ENCODE measurements around the gene TMEM19. TPM values are rescaled to one million over a fixed set of nuclear protein-coding genes. Genes with fewer than 3 reads are reported as not detected.
"Not testable (repeated sequence)": the region's sequence is repeated elsewhere in the genome, so short reads cannot be mapped to it uniquely, and the experiment has no call there.

Gene TMEM19
- total RNA-seq, 1 donor from 2014 or later = 36.0 TPM

GRCh38 chr12:71685312-71685906 lies 473 bp upstream of the TMEM19 start:
- Histone ChIP-seq H3K4me1 (ENCODE audit: control insufficient read depth in 3 of 3, insufficient read depth in 3 of 3, low read length in 3 of 3) (peaks cover 12 to 16% (median 15%) of the 10 kb centered on the region in 3 donors), H3K4me3 (ENCODE audit: low read length in 3 of 3) (peak overlapping the region; percentile 86 to 96 (median 90)), H3K9ac (ENCODE audit: low read depth in 1 of 3, low read length in 3 of 3) (peak overlapping the region; percentile 88 to 92 (median 91)), H3K36me3 (ENCODE audit: control insufficient read depth in 3 of 3, insufficient read depth in 3 of 3, low read length in 3 of 3) (no peaks in the 10 kb centered on the region), H3K27me3 (ENCODE audit: control insufficient read depth in 3 of 3, insufficient read depth in 3 of 3, low read length in 3 of 3) (no peaks in the 10 kb centered on the region), H3K9me3 (ENCODE audit: control insufficient read depth in 3 of 3, low read length in 3 of 3) (no peaks in the 10 kb centered on the region), H3K27ac (ENCODE audit: low read depth, low read length) (peak overlapping the region; percentile 82)

GRCh38 chr12:71686658-71687025 lies 760 bp downstream of the TMEM19 start:
- Histone ChIP-seq H3K9ac (ENCODE audit: low read depth in 1 of 3, low read length in 3 of 3) (peak overlapping the region; percentile 86 to 92 (median 88)), H3K9me3 (ENCODE audit: control insufficient read depth in 3 of 3, low read length in 3 of 3) (no peaks in the 10 kb centered on the region), H3K27ac (ENCODE audit: low read depth, low read length) (peak overlapping the region; percentile 82), H3K27me3 (ENCODE audit: control insufficient read depth in 3 of 3, insufficient read depth in 3 of 3, low read length in 3 of 3) (no peaks in the 10 kb centered on the region), H3K36me3 (ENCODE audit: control insufficient read depth in 3 of 3, insufficient read depth in 3 of 3, low read length in 3 of 3) (no peaks in the 10 kb centered on the region), H3K4me1 (ENCODE audit: control insufficient read depth in 3 of 3, insufficient read depth in 3 of 3, low read length in 3 of 3) (peaks cover 14 to 19% (median 17%) of the 10 kb centered on the region in 3 donors), H3K4me3 (ENCODE audit: low read length in 3 of 3) (peak overlapping the region; percentile 86 to 96 (median 90))

GRCh38 chr12:71687172-71687571 lies 1.3 kb downstream of the TMEM19 start:
- Histone ChIP-seq H3K4me3 (ENCODE audit: low read length in 3 of 3) (peak overlapping the region; percentile 86 to 96 (median 90)), H3K4me1 (ENCODE audit: control insufficient read depth in 3 of 3, insufficient read depth in 3 of 3, low read length in 3 of 3) (peaks cover 18 to 22% (median 22%) of the 10 kb centered on the region in 3 donors), H3K9ac (ENCODE audit: low read depth in 1 of 3, low read length in 3 of 3) (peak overlapping the region; percentile 86 to 92 (median 88))
- H3K27ac ChIP-seq (ENCODE audit: low read depth, low read length); H3K9me3 ChIP-seq (ENCODE audit: control insufficient read depth in 3 of 3, low read length in 3 of 3); H3K27me3 ChIP-seq (ENCODE audit: control insufficient read depth in 3 of 3, insufficient read depth in 3 of 3, low read length in 3 of 3); H3K36me3 ChIP-seq (ENCODE audit: control insufficient read depth in 3 of 3, insufficient read depth in 3 of 3, low read length in 3 of 3): not testable (repeated sequence)

GRCh38 chr12:71688961-71689570 lies 3.2 kb downstream of the TMEM19 start:
- Histone ChIP-seq H3K9me3 (ENCODE audit: control insufficient read depth in 3 of 3, low read length in 3 of 3) (no peaks in the 10 kb centered on the region), H3K4me1 (ENCODE audit: control insufficient read depth in 3 of 3, insufficient read depth in 3 of 3, low read length in 3 of 3) (peaks cover 22 to 24% (median 22%) of the 10 kb centered on the region in 3 donors), H3K36me3 (ENCODE audit: control insufficient read depth in 3 of 3, insufficient read depth in 3 of 3, low read length in 3 of 3) (no peaks in the 10 kb centered on the region), H3K27me3 (ENCODE audit: control insufficient read depth in 3 of 3, insufficient read depth in 3 of 3, low read length in 3 of 3) (no peaks in the 10 kb centered on the region), H3K4me3 (ENCODE audit: low read length in 3 of 3) (peak overlapping the region in 1 of 3 donors; percentile 27), H3K27ac (ENCODE audit: low read depth, low read length) (no peak overlapping the region), H3K9ac (ENCODE audit: low read depth in 1 of 3, low read length in 3 of 3) (peak overlapping the region in 1 of 3 donors; percentile 54)

GRCh38 chr12:71691504-71692129 lies 5.7 kb downstream of the TMEM19 start:
- H3K9ac ChIP-seq (ENCODE audit: low read depth in 1 of 3, low read length in 3 of 3) = peak overlapping the region in 2 of 3 donors; percentile 24 to 55
- no peaks in the 10 kb centered on the region for H3K9me3 ChIP-seq (ENCODE audit: control insufficient read depth in 3 of 3, low read length in 3 of 3)
- peaks cover 28 to 32% (median 29%) of the 10 kb centered on the region in 3 donors for H3K4me1 ChIP-seq (ENCODE audit: control insufficient read depth in 3 of 3, insufficient read depth in 3 of 3, low read length in 3 of 3)
- no peaks in the 10 kb centered on the region for H3K27me3 ChIP-seq (ENCODE audit: control insufficient read depth in 3 of 3, insufficient read depth in 3 of 3, low read length in 3 of 3)
- H3K36me3 ChIP-seq (ENCODE audit: control insufficient read depth in 3 of 3, insufficient read depth in 3 of 3, low read length in 3 of 3) = no peaks in the 10 kb centered on the region
- H3K27ac ChIP-seq (ENCODE audit: low read depth, low read length) = no peak overlapping the region
- H3K4me3 ChIP-seq (ENCODE audit: low read length in 3 of 3) = peak overlapping the region in 1 of 3 donors; percentile 21

- H3K4me3 ChIP-seq (ENCODE audit: low read length in 3 of 3) = no peak overlapping the region
- peaks cover 17 to 23% (median 20%) of the 10 kb centered on the region in 3 donors for H3K4me1 ChIP-seq (ENCODE audit: control insufficient read depth in 3 of 3, insufficient read depth in 3 of 3, low read length in 3 of 3)
- no peaks in the 10 kb centered on the region for H3K9me3 ChIP-seq (ENCODE audit: control insufficient read depth in 3 of 3, low read length in 3 of 3)
- H3K9ac ChIP-seq (ENCODE audit: low read depth in 1 of 3, low read length in 3 of 3) = no peak overlapping the region
- peaks cover 0 to 10% (median 8%) of the 10 kb centered on the region in 3 donors for H3K36me3 ChIP-seq (ENCODE audit: control insufficient read depth in 3 of 3, insufficient read depth in 3 of 3, low read length in 3 of 3)
- no peak overlapping the region for H3K27ac ChIP-seq (ENCODE audit: low read depth, low read length)
- no peaks in the 10 kb centered on the region for H3K27me3 ChIP-seq (ENCODE audit: control insufficient read depth in 3 of 3, insufficient read depth in 3 of 3, low read length in 3 of 3)
Measured at GRCh38 chr12:71693126-71693525, 7.2 kb downstream of the TMEM19 start.

- peaks cover 16 to 21% (median 20%) of the 10 kb centered on the region in 3 donors for H3K4me1 ChIP-seq (ENCODE audit: control insufficient read depth in 3 of 3, insufficient read depth in 3 of 3, low read length in 3 of 3)
- H3K27ac ChIP-seq (ENCODE audit: low read depth, low read length) = peak overlapping the region; percentile 54
- not testable (repeated sequence) for H3K9me3 ChIP-seq (ENCODE audit: control insufficient read depth in 3 of 3, low read length in 3 of 3); H3K4me3 ChIP-seq (ENCODE audit: low read length in 3 of 3); H3K27me3 ChIP-seq (ENCODE audit: control insufficient read depth in 3 of 3, insufficient read depth in 3 of 3, low read length in 3 of 3); H3K9ac ChIP-seq (ENCODE audit: low read depth in 1 of 3, low read length in 3 of 3)
- peaks cover 0 to 15% (median 13%) of the 10 kb centered on the region in 3 donors for H3K36me3 ChIP-seq (ENCODE audit: control insufficient read depth in 3 of 3, insufficient read depth in 3 of 3, low read length in 3 of 3)
Measured at GRCh38 chr12:71693651-71694050, 7.8 kb downstream of the TMEM19 start.

GRCh38 chr12:71694099-71694820 lies 8.4 kb downstream of the TMEM19 start:
- peaks cover 15 to 18% (median 16%) of the 10 kb centered on the region in 3 donors for H3K4me1 ChIP-seq (ENCODE audit: control insufficient read depth in 3 of 3, insufficient read depth in 3 of 3, low read length in 3 of 3)
- no peaks in the 10 kb centered on the region for H3K9me3 ChIP-seq (ENCODE audit: control insufficient read depth in 3 of 3, low read length in 3 of 3)
- peak overlapping the region in 1 of 3 donors; percentile 17 for H3K9ac ChIP-seq (ENCODE audit: low read depth in 1 of 3, low read length in 3 of 3)
- peaks cover 2 to 20% (median 19%) of the 10 kb centered on the region in 3 donors for H3K36me3 ChIP-seq (ENCODE audit: control insufficient read depth in 3 of 3, insufficient read depth in 3 of 3, low read length in 3 of 3)
- H3K27me3 ChIP-seq (ENCODE audit: control insufficient read depth in 3 of 3, insufficient read depth in 3 of 3, low read length in 3 of 3) = no peaks in the 10 kb centered on the region
- no peak overlapping the region for H3K4me3 ChIP-seq (ENCODE audit: low read length in 3 of 3)
- H3K27ac ChIP-seq (ENCODE audit: low read depth, low read length) = peak overlapping the region; percentile 54

GRCh38 chr12:71695782-71696181 lies 9.9 kb downstream of the TMEM19 start:
- H3K36me3 ChIP-seq (ENCODE audit: control insufficient read depth in 3 of 3, insufficient read depth in 3 of 3, low read length in 3 of 3) = peaks cover 8 to 32% (median 29%) of the 10 kb centered on the region in 3 donors
- peaks cover 13 to 16% (median 16%) of the 10 kb centered on the region in 3 donors for H3K4me1 ChIP-seq (ENCODE audit: control insufficient read depth in 3 of 3, insufficient read depth in 3 of 3, low read length in 3 of 3)

More at GRCh38 chr12:71695782-71696181, 9.9 kb downstream of the TMEM19 start:
- Histone ChIP-seq H3K9ac (ENCODE audit: low read depth in 1 of 3, low read length in 3 of 3) (no peak overlapping the region), H3K9me3 (ENCODE audit: control insufficient read depth in 3 of 3, low read length in 3 of 3) (no peaks in the 10 kb centered on the region), H3K27me3 (ENCODE audit: control insufficient read depth in 3 of 3, insufficient read depth in 3 of 3, low read length in 3 of 3) (no peaks in the 10 kb centered on the region), H3K27ac (ENCODE audit: low read depth, low read length) (no peak overlapping the region), H3K4me3 (ENCODE audit: low read length in 3 of 3) (no peak overlapping the region)
